Parathyroid adenoma (tissue), 2 donors: ENCODE data around the gene CARD18.
A peak's percentile ranks its signal among the peaks of the same experiment; 100 is the strongest.

Source experiments
- H2AFZ ChIP-seq: fragments of 300-600 bp; sonication (generic); one replicate; pipeline ENCODE4 v1.7.0; 2017; ENCODE audit warnings: antibody characterized with exemption, mild to moderate bottlenecking
- H3K27ac ChIP-seq: fragments of 300-600 bp; sonication (generic); one replicate; pipeline ENCODE4 v1.7.0; 2017
- H3K27me3 ChIP-seq: fragments of 300-600 bp; sonication (generic); one replicate; pipeline ENCODE4 v1.7.0; 2017; ENCODE audit warnings: low read length; ENCODE audit not compliant: control insufficient read depth, insufficient read depth
- H3K36me3 ChIP-seq: fragments of 300-600 bp; sonication (generic); one replicate; pipeline ENCODE4 v1.7.0; 2017; ENCODE audit warnings: low read length; ENCODE audit not compliant: control insufficient read depth, insufficient read depth
- H3K4me1 ChIP-seq: fragments of 300-600 bp; sonication (generic); one replicate; pipeline ENCODE4 v1.7.0; 2017; ENCODE audit warnings: control low read depth
- H3K4me2 ChIP-seq: fragments of 300-600 bp; sonication (generic); one replicate; pipeline ENCODE4 v1.7.0; 2017; ENCODE audit warnings: low read length
- H3K4me3 ChIP-seq: fragments of 300-600 bp; sonication (generic); one replicate; pipeline ENCODE4 v1.7.0; 2017; ENCODE audit warnings: low read depth, low read length
- H3K79me2 ChIP-seq: fragments of 300-600 bp; sonication (generic); one replicate; pipeline ENCODE4 v1.7.0; 2017; ENCODE audit warnings: control low read depth
- H3K9ac ChIP-seq: fragments of 300-600 bp; sonication (generic); one replicate; pipeline ENCODE4 v1.7.0; 2017; ENCODE audit warnings: mild to moderate bottlenecking
- H3K9me3 ChIP-seq: fragments of 300-600 bp; sonication (generic); one replicate; pipeline ENCODE4 v1.7.0; 2017; ENCODE audit warnings: low read length; ENCODE audit not compliant: control insufficient read depth
- CTCF ChIP-seq: fragments of 300-600 bp; sonication (generic); IDR thresholded peaks from one replicate; pipeline ENCODE4 v1.7.0; 2017; ENCODE audit warnings: antibody characterized with exemption, mild to moderate bottlenecking
- donor health status: primary hyperparathyroidism.

The CARD18 gene

DNA sequence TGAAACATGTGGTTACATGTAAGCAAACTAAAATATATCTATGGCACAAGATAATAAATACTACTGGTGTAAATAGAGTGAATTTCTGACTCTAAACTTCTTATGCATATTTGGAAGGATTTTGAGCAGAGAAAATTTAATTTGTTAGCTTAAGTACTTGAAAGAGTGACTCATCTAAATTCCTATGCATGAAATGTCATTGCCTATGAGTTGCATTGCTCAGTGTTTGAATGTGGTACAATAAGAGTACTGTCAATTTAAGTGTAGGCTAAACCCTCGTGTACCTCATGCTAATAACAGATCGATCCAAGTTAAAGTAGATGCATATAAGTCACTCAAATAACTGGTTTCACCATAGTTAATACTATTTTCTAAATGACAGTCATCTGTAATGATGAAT lies 5.3 kb upstream of the CARD18 start:
- Histone ChIP-seq H3K4me3 (no peak overlapping the region), H2AFZ (no peak overlapping the region), H3K27me3 (no peaks in the 10 kb centered on the region), H3K9ac (no peak overlapping the region), H3K27ac (no peak overlapping the region), H3K9me3 (no peaks in the 10 kb centered on the region), H3K4me2 (no peak overlapping the region), H3K36me3 (no peaks in the 10 kb centered on the region), H3K79me2 (no peaks in the 10 kb centered on the region), H3K4me1 (no peaks in the 10 kb centered on the region)
- TF ChIP-seq CTCF: no peak

GRCh38 chr11:105142167-105142566 lies 2.6 kb upstream of the CARD18 start:
- H3K9me3 ChIP-seq: no peaks in the 10 kb centered on the region

GRCh38 chr11:105137286-105137685 lies 2.3 kb downstream of the CARD18 start:
- H3K9ac ChIP-seq: no peak overlapping the region
- no peak overlapping the region for H2AFZ ChIP-seq
- no peaks in the 10 kb centered on the region for H3K4me1 ChIP-seq
- H3K4me3 ChIP-seq: no peak overlapping the region
- no peak overlapping the region for H3K27ac ChIP-seq
- H3K27me3 ChIP-seq: no peaks in the 10 kb centered on the region
- H3K79me2 ChIP-seq: no peaks in the 10 kb centered on the region
- no peak overlapping the region for H3K4me2 ChIP-seq
- H3K36me3 ChIP-seq: no peaks in the 10 kb centered on the region
- no peaks in the 10 kb centered on the region for H3K9me3 ChIP-seq
- TF ChIP-seq CTCF: no peak

More at GRCh38 chr11:105142167-105142566, 2.6 kb upstream of the CARD18 start:
- TF ChIP-seq CTCF: no peak
- Histone ChIP-seq H3K4me2 (no peak overlapping the region), H3K4me3 (no peak overlapping the region), H3K9ac (no peak overlapping the region), H3K79me2 (no peaks in the 10 kb centered on the region), H3K27me3 (no peaks in the 10 kb centered on the region), H3K36me3 (no peaks in the 10 kb centered on the region), H2AFZ (no peak overlapping the region), H3K4me1 (no peaks in the 10 kb centered on the region), H3K27ac (peak overlapping the region; percentile 36)

- Histone ChIP-seq H3K9ac (no peak overlapping the region), H3K36me3 (no peaks in the 10 kb centered on the region), H3K4me1 (no peaks in the 10 kb centered on the region), H3K27me3 (no peaks in the 10 kb centered on the region), H3K4me3 (no peak overlapping the region), H3K27ac (no peak overlapping the region), H3K9me3 (no peaks in the 10 kb centered on the region), H3K79me2 (no peaks in the 10 kb centered on the region), H2AFZ (no peak overlapping the region), H3K4me2 (no peak overlapping the region)
- no peak for TF ChIP-seq CTCF
These were observed 3.7 kb downstream of the CARD18 start for GRCh38 chr11:105135883-105136282.

DNA sequence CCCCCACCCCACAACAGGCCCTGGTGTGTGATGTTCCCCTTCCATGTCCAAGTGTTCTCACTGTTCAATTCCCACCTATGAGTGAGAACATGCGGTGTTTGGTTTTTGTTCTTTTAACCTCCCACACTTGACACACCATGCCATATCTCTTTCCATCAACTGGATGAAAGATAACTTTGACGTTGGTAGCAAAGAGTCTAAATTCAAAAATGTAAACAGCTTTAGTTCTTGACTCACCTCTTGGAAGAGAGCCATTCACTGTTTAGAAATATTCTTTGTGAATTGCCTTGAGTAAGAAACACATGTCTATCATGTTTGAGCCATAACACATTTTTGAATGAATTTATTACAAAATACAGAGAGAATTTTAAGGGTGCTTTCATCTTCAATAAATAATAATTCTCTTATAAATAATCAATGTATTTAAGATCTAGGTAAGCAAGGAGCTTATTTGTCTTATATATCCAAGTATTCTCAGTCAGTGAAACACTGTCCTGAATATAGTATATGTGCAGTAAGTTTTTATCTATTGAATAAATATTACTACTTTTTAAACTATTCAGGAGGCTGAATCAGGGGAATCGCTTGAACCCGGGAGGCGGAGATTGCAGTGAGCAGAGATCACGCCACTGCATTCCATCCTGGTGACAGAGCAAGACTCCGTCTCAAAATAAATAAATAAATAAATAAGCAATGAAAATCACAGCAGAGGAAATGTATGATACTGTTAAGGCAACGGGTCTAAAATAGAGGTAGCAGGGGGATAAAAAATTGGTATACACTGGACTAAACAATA lies 6.7 kb downstream of the CARD18 start:
- Histone ChIP-seq H3K4me3 (no peak overlapping the region), H3K36me3 (no peaks in the 10 kb centered on the region), H3K79me2 (no peaks in the 10 kb centered on the region), H3K9ac (no peak overlapping the region), H3K4me2 (no peak overlapping the region), H3K9me3 (no peaks in the 10 kb centered on the region), H2AFZ (no peak overlapping the region), H3K27ac (no peak overlapping the region), H3K4me1 (no peaks in the 10 kb centered on the region), H3K27me3 (no peaks in the 10 kb centered on the region)
- TF ChIP-seq CTCF: no peak
